ENCODE measurements around the gene SRCAP.

- TF ChIP-seq CTCF (IDR thresholded peaks at IDR 0.05): no peak
- no peak for TF ChIP-seq POLR2A (IDR thresholded peaks at IDR 0.05)
Observed at GRCh38 chr16:30780549-30780948, 81.6 kb downstream of the SRCAP start.
